Neuron (in vitro differentiated cells): Measurements from ENCODE around the gene GLS.

Experiments used
- H2AFZ ChIP-seq: one replicate; pipeline ENCODE4 v1.6.1; 2013; ENCODE audit warnings: low read depth, mild to moderate bottlenecking, inconsistent platforms, low read length, moderate library complexity
- H3K27me3 ChIP-seq: one replicate; pipeline ENCODE4 v1.6.1; 2013; ENCODE audit warnings: low read length; ENCODE audit not compliant: insufficient read depth
- H3K36me3 ChIP-seq: one replicate; pipeline ENCODE4 v1.6.1; 2013; ENCODE audit warnings: low read length; ENCODE audit not compliant: insufficient read depth
- H3K4me1 ChIP-seq: one replicate; pipeline ENCODE4 v1.6.1; 2013; ENCODE audit warnings: low read length; ENCODE audit not compliant: insufficient read depth
- H3K4me3 ChIP-seq: 2 replicates; pipeline ENCODE4 v1.5.1; 2013; ENCODE audit warnings: mild to moderate bottlenecking, low read length, moderate library complexity
- H3K9me3 ChIP-seq: one replicate; pipeline ENCODE4 v1.6.1; 2013; ENCODE audit warnings: low read length

Gene GLS

GRCh38 chr2:190880378-190881083 is at the start of gene GLS:
Gene GLS (plus strand): TSS chr2:190880821. CDS start chr2:190881085, 264 bp downstream.
- peak within 1 kb of the TSS; percentile 75 for H2AFZ ChIP-seq

DNA sequence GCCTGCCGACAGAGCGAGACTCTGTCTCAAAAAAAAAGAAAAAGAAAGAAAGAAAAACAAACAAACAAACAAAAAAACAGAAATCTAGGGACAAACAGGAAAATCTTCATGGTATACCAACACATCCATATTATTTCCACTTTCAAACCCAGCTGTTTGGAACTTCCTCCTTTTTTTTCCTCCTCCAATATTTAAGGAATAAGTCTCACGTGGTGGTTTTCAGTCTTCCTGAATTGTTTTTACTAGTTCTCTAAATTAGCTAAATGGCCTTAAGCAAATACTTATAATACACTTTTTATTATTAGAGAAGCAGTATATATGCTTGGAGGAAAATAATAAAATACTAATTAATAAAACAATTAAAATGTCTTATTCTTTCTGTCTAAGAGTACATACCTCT is 48.7 kb upstream of the GLS start:
- Histone ChIP-seq H3K4me3 (no peak overlapping the region), H3K9me3 (no peaks in the 10 kb centered on the region), H3K27me3 (peaks cover 2% of the 10 kb centered on the region), H3K36me3 (no peaks in the 10 kb centered on the region), H3K4me1 (no peaks in the 10 kb centered on the region), H2AFZ (no peak overlapping the region)

More at GRCh38 chr2:190880378-190881083, at the start of gene GLS:
- peaks cover 25% of the 10 kb centered on the region for H3K4me1 ChIP-seq
- H3K4me3 ChIP-seq, result peak within 1 kb of the TSS; percentile 97
- H3K36me3 ChIP-seq, result no peaks in the 10 kb centered on the region
- no peaks in the 10 kb centered on the region for H3K27me3 ChIP-seq
- H3K9me3 ChIP-seq, result no peaks in the 10 kb centered on the region

DNA sequence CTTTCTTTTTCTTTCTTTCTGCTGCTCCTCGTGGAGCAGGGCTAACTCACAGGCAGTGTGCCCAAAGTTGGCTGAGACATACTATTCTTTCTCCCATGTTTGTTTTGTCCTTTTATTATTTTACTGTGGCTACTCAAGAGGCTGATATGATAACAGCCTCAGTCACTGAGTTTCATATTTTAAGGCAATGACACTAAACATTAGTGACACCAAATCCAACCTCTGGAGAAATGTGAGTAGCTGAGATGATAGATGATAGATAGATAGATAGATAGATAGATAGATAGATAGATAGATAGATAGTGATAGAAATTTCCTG is 45.8 kb upstream of the GLS start:
- H3K4me1 ChIP-seq, result no peaks in the 10 kb centered on the region
- H3K36me3 ChIP-seq, result no peaks in the 10 kb centered on the region
- H2AFZ ChIP-seq, result no peak overlapping the region
- H3K4me3 ChIP-seq, result no peak overlapping the region
- H3K27me3 ChIP-seq, result peaks cover 2% of the 10 kb centered on the region
- no peaks in the 10 kb centered on the region for H3K9me3 ChIP-seq

GRCh38 chr2:190835303-190835930 is 45.2 kb upstream of the GLS start:
- Histone ChIP-seq H3K9me3 (no peaks in the 10 kb centered on the region), H3K4me3 (no peak overlapping the region), H3K27me3 (peaks cover 2% of the 10 kb centered on the region), H2AFZ (no peak overlapping the region), H3K36me3 (no peaks in the 10 kb centered on the region), H3K4me1 (no peaks in the 10 kb centered on the region)

GRCh38 chr2:190836767-190837166 is 43.9 kb upstream of the GLS start:
- Histone ChIP-seq H3K27me3 (peaks cover 2% of the 10 kb centered on the region), H2AFZ (no peak overlapping the region), H3K36me3 (no peaks in the 10 kb centered on the region), H3K4me1 (no peaks in the 10 kb centered on the region), H3K4me3 (no peak overlapping the region), H3K9me3 (no peaks in the 10 kb centered on the region)

DNA sequence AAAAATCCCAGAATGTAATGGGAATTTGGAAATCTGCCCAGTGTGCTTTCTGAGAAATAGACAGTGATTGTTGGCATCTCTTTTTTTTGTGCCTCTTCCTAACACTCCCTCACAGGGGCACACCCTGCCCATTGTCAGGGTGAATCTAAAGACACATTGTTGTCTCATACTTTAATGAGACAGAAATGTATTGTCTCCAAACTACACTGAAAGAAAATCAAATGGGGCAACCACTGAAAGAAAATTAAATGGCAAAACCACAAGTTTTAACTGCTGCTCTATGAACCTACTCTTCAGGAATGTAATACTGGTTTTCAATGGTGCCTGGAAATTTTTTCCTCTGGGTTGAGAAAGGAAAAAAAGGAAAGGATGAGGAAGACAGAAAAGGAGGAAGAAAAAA is 43.2 kb upstream of the GLS start:
- no peaks in the 10 kb centered on the region for H3K4me1 ChIP-seq
- no peaks in the 10 kb centered on the region for H3K9me3 ChIP-seq
- no peak overlapping the region for H3K4me3 ChIP-seq
- no peaks in the 10 kb centered on the region for H3K36me3 ChIP-seq
- no peak overlapping the region for H2AFZ ChIP-seq
- H3K27me3 ChIP-seq, result peaks cover 2% of the 10 kb centered on the region

DNA sequence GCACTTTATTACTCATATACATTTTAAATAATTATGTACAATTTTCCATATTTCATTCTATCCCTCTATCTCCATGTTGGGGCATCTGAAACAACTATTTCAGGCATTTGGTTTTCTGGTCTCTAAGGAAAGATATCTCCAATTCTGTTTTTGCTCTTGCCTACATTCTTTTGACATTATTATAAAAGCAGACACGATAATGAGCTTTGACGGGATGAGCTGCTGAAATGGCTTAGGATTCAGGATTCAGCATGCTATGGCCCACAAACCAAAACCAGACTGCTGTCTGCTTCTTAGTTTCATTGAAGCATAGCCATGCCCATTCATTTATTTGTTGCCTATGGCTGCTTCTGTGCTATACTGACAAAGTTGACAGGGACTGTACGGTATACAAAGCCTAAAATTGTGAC is 42.7 kb upstream of the GLS start:
- H3K4me1 ChIP-seq, result no peaks in the 10 kb centered on the region

DNA sequence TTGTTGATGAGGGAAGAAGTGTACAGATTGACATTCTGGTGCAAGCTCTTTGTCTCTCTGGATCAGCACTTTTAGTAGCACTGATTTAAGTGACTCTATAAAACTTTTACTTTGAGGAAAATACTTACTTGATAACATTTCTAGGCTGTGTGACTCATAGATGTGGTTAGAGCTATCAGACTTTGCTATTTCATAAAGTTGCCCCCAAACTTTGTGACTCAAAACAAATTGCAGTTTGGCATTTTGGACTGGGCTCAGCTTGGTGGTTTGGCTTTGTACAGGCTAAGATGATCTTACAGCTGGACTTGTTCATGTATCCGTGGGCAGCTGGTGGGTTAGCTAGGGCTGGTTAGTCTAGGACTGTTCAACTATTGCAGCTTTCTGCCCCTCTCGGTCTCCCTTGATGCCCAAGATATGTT is 42.1 kb upstream of the GLS start:
- Histone ChIP-seq H3K4me3 (no peak overlapping the region), H3K36me3 (no peaks in the 10 kb centered on the region), H2AFZ (no peak overlapping the region), H3K4me1 (no peaks in the 10 kb centered on the region), H3K27me3 (peaks cover 2% of the 10 kb centered on the region), H3K9me3 (no peaks in the 10 kb centered on the region)

More for the DNA sequence above, 42.7 kb upstream of the GLS start:
- H3K4me3 ChIP-seq, result no peak overlapping the region
- no peaks in the 10 kb centered on the region for H3K9me3 ChIP-seq
- H2AFZ ChIP-seq, result no peak overlapping the region
- no peaks in the 10 kb centered on the region for H3K36me3 ChIP-seq
- H3K27me3 ChIP-seq, result peaks cover 2% of the 10 kb centered on the region

GRCh38 chr2:190840569-190841172 is 40.0 kb upstream of the GLS start:
- Histone ChIP-seq H3K27me3 (no peaks in the 10 kb centered on the region), H3K36me3 (no peaks in the 10 kb centered on the region), H3K9me3 (no peaks in the 10 kb centered on the region), H3K4me3 (no peak overlapping the region), H2AFZ (no peak overlapping the region), H3K4me1 (no peaks in the 10 kb centered on the region)

GRCh38 chr2:190841707-190842505 is 38.7 kb upstream of the GLS start:
- Histone ChIP-seq H3K4me3 (no peak overlapping the region), H3K36me3 (no peaks in the 10 kb centered on the region), H3K4me1 (no peaks in the 10 kb centered on the region), H3K9me3 (no peaks in the 10 kb centered on the region), H2AFZ (no peak overlapping the region), H3K27me3 (no peaks in the 10 kb centered on the region)

GRCh38 chr2:190842606-190843104 is 38.0 kb upstream of the GLS start:
- Histone ChIP-seq H3K4me3 (no peak overlapping the region), H3K36me3 (no peaks in the 10 kb centered on the region), H3K27me3 (no peaks in the 10 kb centered on the region), H3K9me3 (no peaks in the 10 kb centered on the region), H2AFZ (no peak overlapping the region), H3K4me1 (no peaks in the 10 kb centered on the region)

GRCh38 chr2:190843890-190844699 is 36.5 kb upstream of the GLS start:
- Histone ChIP-seq H3K27me3 (no peaks in the 10 kb centered on the region), H3K9me3 (no peaks in the 10 kb centered on the region), H3K4me1 (no peaks in the 10 kb centered on the region), H3K36me3 (no peaks in the 10 kb centered on the region), H3K4me3 (no peak overlapping the region), H2AFZ (no peak overlapping the region)
